ENCODE results near the gene PLIN1. TPM values are rescaled to one million over a fixed set of nuclear protein-coding genes. Genes with fewer than 3 reads are reported as not detected.

Gene PLIN1
- total RNA-seq, 1 experiment from 2014 or later = 0.09 TPM

GRCh38 chr15:89704411-89704810 lies 25.2 kb upstream of the PLIN1 start:
- no peak overlapping the region for H3K23ac ChIP-seq (ENCODE audit: insufficient read length, low read depth, low read length)
- DNase-seq = no peak
- Mint-ChIP-seq H3K4me1 (no peaks in the 10 kb centered on the region), H3K27me3 (ENCODE audit: low read depth) (peaks cover 11% of the 10 kb centered on the region), H3K9me3 (no peaks in the 10 kb centered on the region), H3K4me3 (no peak overlapping the region; a peak in 1 of 5 replicates), H3K27ac (no peak overlapping the region), H3K36me3 (ENCODE audit: insufficient read depth in 1 of 3, low read depth in 3 of 3) (no peaks in the 10 kb centered on the region)
- no peak overlapping the region for H2BK120ac ChIP-seq (ENCODE audit: low read depth, low read length, poor library complexity, severe bottlenecking)
- no peak overlapping the region for H2AK5ac ChIP-seq (ENCODE audit: insufficient read length, low read length)
- no peak overlapping the region for H2BK12ac ChIP-seq (ENCODE audit: insufficient read length, low read depth, low read length)
- no peak overlapping the region for H3K56ac ChIP-seq (ENCODE audit: insufficient read length, low read depth, low read length)
- no peaks in the 10 kb centered on the region for H3K79me1 ChIP-seq (ENCODE audit: insufficient read depth, low read depth, low read length, poor library complexity, severe bottlenecking)
- H3K4me2 ChIP-seq (ENCODE audit: insufficient read depth, insufficient read length, low read length) = no peak overlapping the region
- no peak overlapping the region for H3K27ac ChIP-seq (ENCODE audit: insufficient read length, low read depth, low read length)
- H3K23me2 ChIP-seq (ENCODE audit: insufficient read length, low read depth, low read length, poor library complexity, severe bottlenecking) = no peaks in the 10 kb centered on the region
- H3K4ac ChIP-seq (ENCODE audit: low read depth, low read length) = no peak overlapping the region
- H2BK5ac ChIP-seq (ENCODE audit: insufficient read length, low read length) = no peak overlapping the region
- TF ChIP-seq CTCF (conservative IDR thresholded peaks at IDR 0.05) = no peak
- H4K20me1 ChIP-seq (ENCODE audit: control insufficient read depth, insufficient read depth, insufficient read length) = no peaks in the 10 kb centered on the region
- no peak overlapping the region for H2BK20ac ChIP-seq (ENCODE audit: low read depth, low read length, poor library complexity, severe bottlenecking)
- H2AFZ ChIP-seq (ENCODE audit: low read length) = no peak overlapping the region
- H2BK15ac ChIP-seq (ENCODE audit: low read depth, low read length) = no peak overlapping the region
- H3K27me3 ChIP-seq (ENCODE audit: insufficient read depth, low read length) = no peaks in the 10 kb centered on the region
- H3K14ac ChIP-seq (ENCODE audit: insufficient read depth, low read length) = no peak overlapping the region
- no peak overlapping the region for H3K9ac ChIP-seq (ENCODE audit: extremely low read depth, insufficient read length, low read length)
- no peaks in the 10 kb centered on the region for H3K4me1 ChIP-seq (ENCODE audit: insufficient read depth, low read length)
- no peak overlapping the region for H4K5ac ChIP-seq (ENCODE audit: insufficient read length, low read depth, low read length)
- H3K79me2 ChIP-seq (ENCODE audit: insufficient read depth, low read length) = no peaks in the 10 kb centered on the region
- no peaks in the 10 kb centered on the region for H3K9me3 ChIP-seq (ENCODE audit: control insufficient read depth, low read depth, low read length)
- H4K91ac ChIP-seq (ENCODE audit: insufficient read length, low read depth, low read length) = no peak overlapping the region
- no peak overlapping the region for H3K18ac ChIP-seq (ENCODE audit: insufficient read length, low read depth, low read length)
- no peak overlapping the region for H4K8ac ChIP-seq (replicated peaks; ENCODE audit: insufficient read length, low read depth, low read length)
- H3T11ph ChIP-seq (ENCODE audit: low read length) = no peak overlapping the region
